Left lung (tissue), 10 donors: ENCODE measurements around the gene SNX30. TPM values are rescaled to one million over a fixed set of nuclear protein-coding genes. Genes with fewer than 3 reads are reported as not detected.

Experiments
- ATAC-seq: fragments of 200-7000 bp; cut with Tn5 transposase; one replicate; pipeline ENCODE4 v1.9.1; 2020; ENCODE audit warnings: moderate library complexity
- DNase-seq, 4 donors: peaks; one replicate each; pipeline ENCODE4 v3.0.0-alpha.2; 2013 to 2020
- H3K27ac ChIP-seq, 2 donors: fragments of 200-600 bp; sonication (generic) in 1 of 2; one replicate each; pipeline versions ENCODE4 v1.5.0 to v1.8.0; 2020 to 2021
- H3K27me3 ChIP-seq, 2 donors: fragments of 200-600 bp; sonication (generic) in 1 of 2; one replicate each; pipeline versions ENCODE4 v1.5.0 to v1.8.0; 2020 to 2021
- H3K36me3 ChIP-seq, 2 donors: fragments of 200-600 bp; sonication (generic) in 1 of 2; one replicate each; pipeline versions ENCODE4 v1.5.0 to v1.8.0; 2020 to 2021
- H3K4me1 ChIP-seq, 2 donors: fragments of 200-600 bp; one replicate each; pipeline ENCODE4 v1.8.0; 2021
- H3K4me3 ChIP-seq, 2 donors: fragments of 200-600 bp; sonication (generic) in 1 of 2; one replicate each; pipeline versions ENCODE4 v1.5.0 to v1.8.0; 2020 to 2021; ENCODE audit warnings: mild to moderate bottlenecking in 1 of 2
- H3K9me3 ChIP-seq, 2 donors: fragments of 200-600 bp; sonication (generic) in 1 of 2; one replicate each; pipeline versions ENCODE4 v1.5.0 to v1.8.0; 2020 to 2021
- intact Hi-C, 2 donors: fragments of 100-400 bp; cut with DNase I; formaldehyde crosslinking; loops; one replicate each; pipeline versions ENCODE4 v1.11.2 to v1.14.2; 2022
- polyA plus RNA-seq, 6 donors: library from polyadenylated mRNA; unstranded; fragments of 120-200 nt; gene quantifications; one replicate each; pipeline ENCODE4 v1.2.1, GENCODE V29; 2013; ENCODE audit not compliant: insufficient read length in 6 of 6
- total RNA-seq, 2 donors: library from RNA; stranded (reverse); fragmentation: NEBNext Ultra II Directional; extraction: Animal tissue kit (Norgen Biotek cat#: 25700); gene quantifications; one replicate each; pipeline ENCODE4 v1.2.1, GENCODE V29; 2021
- TF ChIP-seq, protein P1 (sequence below), 2 donors: fragments of 200-600 bp; sonication (generic) in 1 of 2; IDR thresholded peaks; one replicate each; pipeline versions ENCODE4 v1.5.0 to v1.8.0; 2021; ENCODE audit warnings: antibody characterized with exemption in 2 of 2
- donor health status: DM: no; HTN: yes; CAD: no.
- donor health status: DM: no; HTN: no; CAD: no.

The SNX30 gene
- total and polyA plus RNA-seq, 8 donors, result 22.4 to 69.4 (median 34.6) TPM

DNA sequence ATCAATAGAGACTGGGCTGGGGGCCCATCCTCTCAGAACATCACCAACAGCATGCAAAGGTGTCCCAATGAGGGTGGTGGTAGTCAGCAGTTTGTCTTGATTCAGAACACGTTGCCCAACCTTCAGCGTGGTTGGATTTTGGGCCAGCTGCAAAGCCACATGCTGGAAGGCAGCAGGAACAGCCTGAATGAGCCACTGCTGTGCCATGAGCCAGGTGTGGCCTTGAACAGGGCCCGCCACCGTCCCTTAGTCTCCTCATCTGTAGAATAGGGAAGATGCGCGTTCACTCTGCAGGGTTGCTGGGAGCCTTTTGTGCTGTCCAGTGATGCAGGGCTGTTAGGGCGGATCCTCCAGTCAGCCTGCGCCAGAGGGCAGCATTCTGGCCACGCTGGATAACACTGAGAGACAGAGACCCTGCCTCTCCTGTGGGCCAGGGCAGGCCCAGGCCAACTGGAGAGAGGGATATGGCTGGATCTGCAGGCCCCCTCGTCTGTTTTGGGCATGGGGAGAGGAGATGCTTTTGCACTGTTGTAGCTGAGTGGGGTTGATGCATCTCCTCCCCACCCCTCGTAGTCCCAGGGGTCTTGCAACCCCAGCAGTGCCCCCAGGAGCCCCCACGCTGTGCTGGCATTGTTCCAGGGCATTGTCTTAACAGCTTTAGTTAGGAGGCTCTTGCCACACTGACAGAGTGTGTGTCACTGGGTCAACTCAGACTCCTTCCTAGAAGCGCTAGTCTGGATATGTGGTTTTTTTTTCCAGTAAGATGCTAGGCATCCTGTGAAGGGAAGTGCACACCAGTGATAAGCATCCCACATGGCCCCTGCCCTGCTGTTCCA, 98.0 kb downstream of the SNX30 start:
- peaks cover 0 to 32% of the 10 kb centered on the region in 2 donors for H3K36me3 ChIP-seq
- DNase-seq, result no peak
- peaks cover 23 to 56% of the 10 kb centered on the region in 2 donors for H3K4me1 ChIP-seq
- H3K4me3 ChIP-seq, result no peak overlapping the region
- no peaks in the 10 kb centered on the region for H3K9me3 ChIP-seq
- no peaks in the 10 kb centered on the region for H3K27me3 ChIP-seq
- TF ChIP-seq, protein P1, sequence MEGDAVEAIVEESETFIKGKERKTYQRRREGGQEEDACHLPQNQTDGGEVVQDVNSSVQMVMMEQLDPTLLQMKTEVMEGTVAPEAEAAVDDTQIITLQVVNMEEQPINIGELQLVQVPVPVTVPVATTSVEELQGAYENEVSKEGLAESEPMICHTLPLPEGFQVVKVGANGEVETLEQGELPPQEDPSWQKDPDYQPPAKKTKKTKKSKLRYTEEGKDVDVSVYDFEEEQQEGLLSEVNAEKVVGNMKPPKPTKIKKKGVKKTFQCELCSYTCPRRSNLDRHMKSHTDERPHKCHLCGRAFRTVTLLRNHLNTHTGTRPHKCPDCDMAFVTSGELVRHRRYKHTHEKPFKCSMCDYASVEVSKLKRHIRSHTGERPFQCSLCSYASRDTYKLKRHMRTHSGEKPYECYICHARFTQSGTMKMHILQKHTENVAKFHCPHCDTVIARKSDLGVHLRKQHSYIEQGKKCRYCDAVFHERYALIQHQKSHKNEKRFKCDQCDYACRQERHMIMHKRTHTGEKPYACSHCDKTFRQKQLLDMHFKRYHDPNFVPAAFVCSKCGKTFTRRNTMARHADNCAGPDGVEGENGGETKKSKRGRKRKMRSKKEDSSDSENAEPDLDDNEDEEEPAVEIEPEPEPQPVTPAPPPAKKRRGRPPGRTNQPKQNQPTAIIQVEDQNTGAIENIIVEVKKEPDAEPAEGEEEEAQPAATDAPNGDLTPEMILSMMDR (IDR thresholded peaks at IDR 0.05), result no peak
- no peak for ATAC-seq
- intact Hi-C loops, result loop anchor here in 1 of 2 donors (10.0 kb wide), 1 partner anchor 56 kb away; no protein-coding TSS in a partner anchor
- H3K27ac ChIP-seq, result peak overlapping the region; percentile 57 to 67

GRCh38 chr9:112849363-112849922, 98.9 kb downstream of the SNX30 start:
- DNase-seq (no peak), ATAC-seq (peak; percentile 69)
- H3K27ac ChIP-seq, result peak overlapping the region; percentile 57 to 67

GRCh38 chr9:112850840-112851239, 100.3 kb downstream of the SNX30 start:
- DNase-seq (no peak), ATAC-seq (no peak)
- TF ChIP-seq, protein P1 (IDR thresholded peaks at IDR 0.05), result no peak
- H3K9me3 ChIP-seq, result no peaks in the 10 kb centered on the region
- H3K36me3 ChIP-seq, result peaks cover 0 to 40% of the 10 kb centered on the region in 2 donors
- peaks cover 11 to 49% of the 10 kb centered on the region in 2 donors for H3K4me1 ChIP-seq
- H3K27ac ChIP-seq, result no peak overlapping the region
- H3K4me3 ChIP-seq, result no peak overlapping the region
- intact Hi-C loops, result no loop called here
- H3K27me3 ChIP-seq, result no peaks in the 10 kb centered on the region

More at GRCh38 chr9:112849363-112849922, 98.9 kb downstream of the SNX30 start:
- Histone ChIP-seq H3K4me3 (no peak overlapping the region), H3K27me3 (no peaks in the 10 kb centered on the region), H3K4me1 (peaks cover 22 to 49% of the 10 kb centered on the region in 2 donors), H3K36me3 (peaks cover 0 to 40% of the 10 kb centered on the region in 2 donors), H3K9me3 (no peaks in the 10 kb centered on the region)
- intact Hi-C loops, result loop anchor here in 1 of 2 donors (10.0 kb wide), 1 partner anchor 55 kb away; no protein-coding TSS in a partner anchor
- TF ChIP-seq, protein P1 (IDR thresholded peaks at IDR 0.05), result no peak

GRCh38 chr9:112852741-112853504, 102.4 kb downstream of the SNX30 start:
- peak overlapping the region in 1 of 2 donors; percentile 35 for H3K27ac ChIP-seq
- H3K9me3 ChIP-seq, result no peaks in the 10 kb centered on the region
- ATAC-seq (peak; percentile 10), DNase-seq (no peak)
- peaks cover 0 to 40% of the 10 kb centered on the region in 2 donors for H3K36me3 ChIP-seq
- H3K4me3 ChIP-seq, result no peak overlapping the region
- H3K4me1 ChIP-seq, result peaks cover 11 to 59% of the 10 kb centered on the region in 2 donors
- TF ChIP-seq, protein P1 (IDR thresholded peaks at IDR 0.05), result no peak
- H3K27me3 ChIP-seq, result no peaks in the 10 kb centered on the region
- intact Hi-C loops, result no loop called here
